ENCODE results near the gene COL6A6.
"Not testable (repeated sequence)": the region's sequence is repeated elsewhere in the genome, so short reads cannot be mapped to it uniquely, and the experiment has no call there.

The COL6A6 gene

GRCh38 chr3:130543322-130543721 lies 26.3 kb downstream of the COL6A6 start:
- in situ Hi-C loops (cut with MboI; ENCODE audit: low sequenced_read_pairs, unreplicated experiment): no loop called here
- no peak for DNase-seq (ENCODE audit: low spot score)
- TF ChIP-seq CTCF (IDR thresholded peaks at IDR 0.05; ENCODE audit: borderline replicate concordance, control extremely low read depth, extremely low read depth, insufficient read depth, missing control alignments): no peak

GRCh38 chr3:130546920-130547679 lies 30.1 kb downstream of the COL6A6 start:
- no peak for DNase-seq (ENCODE audit: low spot score)
- no peak for TF ChIP-seq CTCF (IDR thresholded peaks at IDR 0.05; ENCODE audit: borderline replicate concordance, control extremely low read depth, extremely low read depth, insufficient read depth, missing control alignments)
- in situ Hi-C loops (cut with MboI; ENCODE audit: low sequenced_read_pairs, unreplicated experiment): no loop called here

DNA sequence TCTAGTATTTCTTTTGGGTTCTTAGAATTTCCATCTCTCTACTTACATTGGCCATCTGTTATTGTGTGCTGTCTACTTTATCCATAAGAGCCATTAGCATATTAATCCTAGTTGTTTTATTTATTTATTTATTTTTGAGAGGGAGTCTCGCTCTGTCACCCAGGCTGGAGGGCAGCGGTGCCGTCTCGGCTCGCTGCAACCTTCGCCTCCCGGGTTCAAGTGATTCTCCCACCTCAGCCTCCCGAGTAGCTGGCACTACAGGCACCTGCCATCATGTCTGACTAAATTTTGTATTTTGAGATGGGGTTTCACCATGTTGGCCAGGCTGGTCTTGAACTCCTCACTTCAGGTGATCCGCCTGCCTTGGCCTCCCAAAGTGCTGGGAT lies 30.7 kb downstream of the COL6A6 start:
- DNase-seq (ENCODE audit: low spot score); in situ Hi-C loops (cut with MboI; ENCODE audit: low sequenced_read_pairs, unreplicated experiment): not testable (repeated sequence)

GRCh38 chr3:130548356-130548755 lies 31.4 kb downstream of the COL6A6 start:
- in situ Hi-C loops (cut with MboI; ENCODE audit: low sequenced_read_pairs, unreplicated experiment): no loop called here
- no peak for DNase-seq (ENCODE audit: low spot score)
- no peak for TF ChIP-seq CTCF (IDR thresholded peaks at IDR 0.05; ENCODE audit: borderline replicate concordance, control extremely low read depth, extremely low read depth, insufficient read depth, missing control alignments)

GRCh38 chr3:130557336-130558035 lies 40.5 kb downstream of the COL6A6 start:
- no peak for TF ChIP-seq CTCF (IDR thresholded peaks at IDR 0.05; ENCODE audit: borderline replicate concordance, control extremely low read depth, extremely low read depth, insufficient read depth, missing control alignments)
- DNase-seq (ENCODE audit: low spot score): no peak
- in situ Hi-C loops (cut with MboI; ENCODE audit: low sequenced_read_pairs, unreplicated experiment): no loop called here

- in situ Hi-C loops (cut with MboI; ENCODE audit: low sequenced_read_pairs, unreplicated experiment): no loop called here
- TF ChIP-seq CTCF (IDR thresholded peaks at IDR 0.05; ENCODE audit: borderline replicate concordance, control extremely low read depth, extremely low read depth, insufficient read depth, missing control alignments): no peak
- no peak for DNase-seq (ENCODE audit: low spot score)
Measured at GRCh38 chr3:130558366-130558765, 41.4 kb downstream of the COL6A6 start.

- TF ChIP-seq CTCF (IDR thresholded peaks at IDR 0.05; ENCODE audit: borderline replicate concordance, control extremely low read depth, extremely low read depth, insufficient read depth, missing control alignments): no peak
- in situ Hi-C loops (cut with MboI; ENCODE audit: low sequenced_read_pairs, unreplicated experiment): no loop called here
- no peak for DNase-seq (ENCODE audit: low spot score)
Measured at GRCh38 chr3:130565224-130565623, 48.2 kb downstream of the COL6A6 start.
